GM15510 (cell line): Measurements from ENCODE around the gene DTNB.

Source experiments
- POLR2A ChIP-seq: IDR thresholded peaks from 3 replicates; pipeline ENCODE4 v1.6.1; 2011; ENCODE audit warnings: borderline replicate concordance; ENCODE audit not compliant: insufficient read length; ENCODE audit errors: extremely low read depth

Gene DTNB

GRCh38 chr2:25330937-25331336 is 342.4 kb downstream of the DTNB start:
- TF ChIP-seq POLR2A = no peak

DNA sequence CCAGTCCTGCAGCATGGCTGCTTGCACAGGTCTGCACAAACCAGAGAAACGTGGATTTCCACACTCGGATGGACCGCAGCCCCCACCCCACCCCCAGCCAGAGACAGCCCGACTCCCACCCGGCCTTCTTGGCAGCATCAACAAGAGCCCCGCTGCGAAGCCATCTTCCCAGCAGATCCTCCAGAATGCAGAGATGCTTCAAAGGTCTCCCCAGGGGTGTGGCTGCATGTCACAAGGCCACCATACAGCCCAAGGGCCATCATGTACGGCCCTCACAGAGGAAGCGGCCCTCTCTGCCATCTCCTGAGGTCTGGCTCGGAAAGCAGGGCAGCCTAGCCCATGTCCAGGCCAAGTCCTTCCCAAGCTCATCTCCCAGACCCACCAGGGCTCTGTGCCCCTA is 343.1 kb downstream of the DTNB start:
- TF ChIP-seq POLR2A = no peak

GRCh38 chr2:25328152-25329085 is 345.0 kb downstream of the DTNB start:
- TF ChIP-seq POLR2A = no peak
